NCI-H1436 treated with DMSO at 0.1 percent for 48 hours (cell line): ENCODE measurements around the gene ETS1.

ENCODE experiments used
- DNase-seq: peaks from one replicate; lab custom pipeline; 2025; lab: John Stamatoyannopoulos, UW

ETS1 gene, protein sequence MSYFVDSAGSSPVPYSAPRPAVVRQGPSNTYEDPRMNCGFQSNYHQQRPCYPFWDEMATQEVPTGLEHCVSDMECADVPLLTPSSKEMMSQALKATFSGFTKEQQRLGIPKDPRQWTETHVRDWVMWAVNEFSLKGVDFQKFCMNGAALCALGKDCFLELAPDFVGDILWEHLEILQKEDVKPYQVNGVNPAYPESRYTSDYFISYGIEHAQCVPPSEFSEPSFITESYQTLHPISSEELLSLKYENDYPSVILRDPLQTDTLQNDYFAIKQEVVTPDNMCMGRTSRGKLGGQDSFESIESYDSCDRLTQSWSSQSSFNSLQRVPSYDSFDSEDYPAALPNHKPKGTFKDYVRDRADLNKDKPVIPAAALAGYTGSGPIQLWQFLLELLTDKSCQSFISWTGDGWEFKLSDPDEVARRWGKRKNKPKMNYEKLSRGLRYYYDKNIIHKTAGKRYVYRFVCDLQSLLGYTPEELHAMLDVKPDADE

GRCh38 chr11:128587415-128587814 lies at the start of gene ETS1:
Gene ETS1 (minus strand): TSS chr11:128587558. CDS start chr11:128573130, 14,428 bp downstream.
- DNase-seq, result no peak

DNA sequence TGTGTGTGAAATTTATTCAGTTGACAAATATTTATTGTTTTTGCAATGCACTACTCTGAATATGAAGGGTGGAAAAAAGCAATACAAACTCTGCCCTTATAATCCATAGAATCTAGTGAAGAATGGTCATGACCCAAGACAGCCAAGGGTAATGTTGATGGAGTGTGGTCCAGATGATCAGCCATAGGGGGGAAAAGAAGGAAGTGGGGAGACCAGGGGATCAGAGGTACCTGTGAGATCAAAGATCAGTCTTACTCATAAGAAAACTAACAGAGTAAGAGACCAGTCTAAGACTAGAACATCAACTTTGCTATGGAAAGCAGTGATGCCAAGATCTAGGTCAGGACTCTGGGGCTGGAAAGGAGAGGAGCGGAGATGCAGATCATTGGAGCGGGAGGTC lies 47.0 kb upstream of the ETS1 start:
- DNase-seq, result no peak

DNA sequence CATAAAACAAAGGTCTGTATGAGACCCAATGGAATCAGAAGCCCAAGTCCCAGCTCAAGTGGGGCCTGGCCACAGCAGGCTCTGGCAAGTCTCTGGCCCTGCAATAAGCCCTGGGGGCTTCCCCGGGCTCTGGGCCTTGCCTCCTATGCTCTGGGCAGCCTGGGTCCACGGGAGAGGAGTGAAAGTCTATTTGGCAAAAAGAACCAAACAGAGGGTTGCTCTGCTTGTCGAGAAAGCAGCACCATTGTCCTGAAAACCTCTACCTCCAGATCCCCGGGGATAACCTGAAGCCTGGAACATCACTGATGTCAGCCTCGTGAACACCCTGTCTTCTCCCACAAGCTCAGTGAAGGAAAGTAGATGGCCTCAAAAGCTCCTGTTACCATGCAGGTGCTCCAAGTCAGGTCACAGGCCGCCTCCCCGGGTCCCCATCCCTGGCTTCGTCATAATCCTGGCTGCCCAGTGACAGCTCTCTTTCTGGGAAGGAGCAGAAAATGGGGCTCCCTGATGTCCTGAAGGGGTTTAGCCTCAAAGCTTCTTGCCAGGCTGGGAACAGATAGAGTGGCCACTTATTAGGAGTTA lies 46.1 kb upstream of the ETS1 start:
- no peak for DNase-seq

DNA sequence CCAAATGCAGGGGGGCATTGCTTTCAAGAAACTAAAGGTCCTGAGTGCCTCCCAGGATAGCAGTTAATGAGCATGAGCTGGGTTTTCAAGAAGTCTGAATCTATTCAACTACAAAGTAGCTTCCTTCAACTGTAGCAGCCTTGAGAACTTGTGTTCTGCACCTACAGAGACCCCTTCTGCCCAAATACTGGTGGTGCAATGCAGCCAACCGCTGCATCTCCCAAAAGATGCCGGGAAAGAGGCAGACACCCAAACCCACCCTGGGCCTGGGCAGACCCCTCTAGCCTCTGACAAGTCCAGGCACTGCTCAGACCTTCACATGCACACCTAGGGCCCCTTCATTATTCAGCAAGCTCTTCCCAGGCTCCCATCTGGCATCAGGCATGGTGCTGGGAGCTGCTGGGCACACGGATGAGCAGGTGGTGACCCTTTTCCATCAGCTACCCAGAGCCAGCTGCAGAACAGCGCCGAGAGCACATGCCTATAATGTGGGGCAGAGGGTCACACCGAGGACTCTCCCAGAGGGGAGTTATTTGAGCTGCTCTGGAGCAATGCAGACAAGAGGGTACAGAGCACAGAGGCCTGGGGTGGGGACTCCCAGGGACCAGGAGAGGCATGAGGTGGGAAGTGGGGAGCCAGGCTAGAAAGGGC lies 44.9 kb upstream of the ETS1 start:
- no peak for DNase-seq

DNA sequence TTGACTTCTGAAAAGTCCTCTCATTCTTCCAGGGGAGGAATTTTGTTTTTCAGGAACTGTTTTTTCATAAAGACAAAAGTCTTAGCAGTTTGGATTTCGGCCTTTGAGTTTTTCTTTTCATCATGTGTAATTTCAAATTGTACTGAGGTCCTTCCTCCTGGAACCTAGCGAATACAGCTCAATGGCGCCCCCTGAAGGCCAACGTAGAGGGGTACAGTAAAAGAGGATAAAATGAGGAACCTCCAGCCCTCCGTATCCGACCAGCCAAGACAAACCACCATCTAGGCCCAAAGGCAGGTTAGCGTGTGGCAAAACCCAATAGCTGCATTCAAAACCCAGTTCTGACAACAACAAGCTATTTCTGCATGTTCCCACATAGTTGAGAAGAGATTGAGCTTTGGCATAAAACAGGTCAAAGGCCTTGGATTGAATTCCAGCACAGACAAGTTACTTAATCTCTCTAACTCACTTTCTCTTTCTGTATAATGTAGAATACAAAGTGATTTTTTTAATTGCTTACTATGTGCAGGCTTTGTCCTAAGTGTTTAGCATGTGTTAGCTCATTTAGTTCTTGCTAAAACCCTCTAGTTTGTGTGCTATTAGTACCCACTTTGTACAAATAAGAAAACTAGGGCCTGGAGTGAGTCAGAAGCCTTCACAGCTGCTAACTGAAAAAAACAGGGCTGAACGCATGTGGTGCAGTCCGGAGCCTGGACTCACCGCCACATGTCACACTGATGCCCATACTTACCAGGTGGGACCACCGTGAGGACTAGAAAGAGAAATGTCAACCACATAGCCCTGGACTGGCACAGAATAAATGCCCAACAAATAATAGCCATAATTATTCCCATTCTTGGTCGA lies 43.2 kb upstream of the ETS1 start:
- DNase-seq, result no peak

DNA sequence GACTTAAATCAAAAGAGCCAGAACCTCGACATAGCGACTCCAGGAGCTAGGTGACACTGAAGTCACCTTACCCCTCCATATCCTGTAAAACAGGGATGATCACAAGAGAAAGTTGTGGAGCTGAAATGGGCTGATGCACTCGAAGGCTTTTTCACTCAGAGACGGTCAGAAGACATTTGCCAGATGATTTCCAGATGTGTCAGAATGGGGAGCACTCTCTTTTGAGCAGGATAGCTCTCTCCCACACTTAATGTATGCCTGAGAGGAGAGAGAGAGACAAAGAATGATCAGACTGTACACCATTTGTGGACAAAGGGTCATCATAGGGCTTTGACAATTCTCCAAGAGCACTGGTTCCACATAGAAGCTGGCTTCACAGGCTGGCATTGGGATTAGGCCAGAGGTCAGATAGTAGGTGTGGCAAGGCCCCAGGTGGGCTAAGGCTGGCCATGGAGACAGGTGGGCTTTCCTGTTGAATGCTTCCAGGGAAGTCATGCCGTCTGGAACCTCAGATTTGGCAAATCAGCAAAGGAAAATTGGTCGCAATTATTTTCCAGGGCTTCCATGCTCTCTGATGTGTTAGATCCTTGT lies 42.3 kb upstream of the ETS1 start:
- DNase-seq, result no peak

DNA sequence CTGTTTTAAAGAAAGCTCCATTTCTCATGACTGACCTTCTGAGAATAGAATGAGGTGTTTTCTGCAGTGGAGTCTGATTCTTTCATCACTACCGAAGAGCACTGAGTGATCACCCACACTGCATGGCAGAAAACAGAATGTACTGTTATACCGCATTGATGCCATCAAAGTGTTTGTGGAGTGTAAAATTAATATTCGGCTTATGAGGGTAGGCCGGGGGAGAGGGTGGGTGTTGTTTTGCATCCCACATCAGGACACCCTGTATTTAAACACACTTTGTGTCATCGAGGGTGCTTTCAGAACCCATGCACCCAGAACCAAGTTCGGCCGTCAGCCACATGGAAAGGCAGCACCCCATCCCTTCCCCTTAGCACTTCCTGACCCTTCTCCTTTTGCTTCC lies 41.3 kb upstream of the ETS1 start:
- no peak for DNase-seq

DNA sequence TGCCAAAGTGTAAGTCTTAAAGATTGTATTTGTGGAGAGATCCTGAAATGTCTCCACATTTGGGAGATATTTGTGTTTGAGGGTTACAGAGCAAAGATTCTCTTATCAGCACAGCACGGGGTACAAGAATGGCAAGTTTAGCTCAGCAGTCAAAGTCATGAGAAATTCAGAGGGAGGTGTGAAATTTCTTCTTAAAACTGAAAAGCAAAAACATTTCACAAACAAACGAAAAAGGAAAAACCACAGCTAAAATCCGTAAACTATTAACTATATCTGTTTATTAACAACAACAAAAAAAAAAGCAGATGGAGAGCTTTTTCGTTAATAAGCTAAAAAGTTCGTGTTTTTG lies 40.9 kb upstream of the ETS1 start:
- no peak for DNase-seq

- DNase-seq, result no peak
Measured at GRCh38 chr11:128627666-128628324, 40.4 kb upstream of the ETS1 start.

DNA sequence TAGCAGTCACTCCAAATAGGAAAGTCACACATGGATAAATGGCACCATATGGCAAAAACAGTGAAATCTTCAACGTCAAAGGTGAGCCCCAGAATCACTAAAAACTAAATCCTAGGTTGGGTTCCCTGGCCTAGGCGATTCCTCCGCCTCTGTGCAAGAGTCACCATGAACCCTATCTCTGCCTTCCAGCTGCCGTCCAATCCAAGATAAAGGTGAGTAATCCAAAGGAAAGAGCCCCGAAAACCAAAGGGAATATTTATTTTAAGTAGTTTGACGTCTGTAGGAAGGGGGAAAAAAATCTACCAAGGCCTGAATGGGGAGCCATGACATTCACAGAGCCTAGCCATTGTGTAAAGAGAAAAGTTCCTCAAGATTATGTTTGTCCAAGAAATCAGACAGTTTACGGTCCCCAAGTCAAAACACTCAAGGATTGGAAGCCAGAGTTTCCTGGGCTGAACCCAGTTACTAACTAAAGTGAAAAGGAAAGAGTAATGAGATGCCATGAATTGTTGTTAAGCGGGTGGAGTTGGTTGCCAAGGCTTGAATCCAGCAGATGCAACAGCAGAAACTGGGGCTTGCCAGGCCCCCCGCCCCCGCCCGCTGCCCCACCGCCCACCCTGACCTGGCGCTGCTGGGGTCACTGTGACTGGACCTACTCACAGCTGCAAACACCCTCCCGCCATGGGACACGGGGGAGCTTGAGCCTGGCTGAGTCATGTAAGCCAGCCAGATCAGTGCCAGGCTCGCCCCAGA lies 39.7 kb upstream of the ETS1 start:
- DNase-seq, result no peak

- no peak for DNase-seq
Measured at GRCh38 chr11:128625746-128626145, 38.4 kb upstream of the ETS1 start.

DNA sequence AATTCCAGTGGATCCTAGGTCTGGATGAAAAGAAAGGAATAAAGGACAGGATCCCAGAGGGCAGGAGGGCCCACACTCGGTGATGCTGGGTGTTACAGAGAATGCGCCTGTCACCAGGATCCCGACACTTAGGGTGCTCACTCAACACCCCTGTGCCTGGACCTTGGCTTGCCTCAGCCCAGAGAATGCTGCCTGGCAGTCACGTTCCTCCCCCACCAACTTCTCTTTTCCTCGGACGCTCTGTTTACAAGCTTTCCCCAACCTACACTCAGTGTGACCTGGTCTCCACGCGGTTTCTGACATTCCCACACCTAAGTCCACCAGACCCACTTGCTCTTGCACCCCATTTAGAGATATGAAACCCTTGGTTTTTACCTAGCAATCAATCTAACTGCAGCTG lies 38.0 kb upstream of the ETS1 start:
- DNase-seq, result no peak

- DNase-seq, result no peak
Measured at GRCh38 chr11:128624269-128625175, 37.2 kb upstream of the ETS1 start.

GRCh38 chr11:128623091-128623490 lies 35.7 kb upstream of the ETS1 start:
- DNase-seq, result no peak

DNA sequence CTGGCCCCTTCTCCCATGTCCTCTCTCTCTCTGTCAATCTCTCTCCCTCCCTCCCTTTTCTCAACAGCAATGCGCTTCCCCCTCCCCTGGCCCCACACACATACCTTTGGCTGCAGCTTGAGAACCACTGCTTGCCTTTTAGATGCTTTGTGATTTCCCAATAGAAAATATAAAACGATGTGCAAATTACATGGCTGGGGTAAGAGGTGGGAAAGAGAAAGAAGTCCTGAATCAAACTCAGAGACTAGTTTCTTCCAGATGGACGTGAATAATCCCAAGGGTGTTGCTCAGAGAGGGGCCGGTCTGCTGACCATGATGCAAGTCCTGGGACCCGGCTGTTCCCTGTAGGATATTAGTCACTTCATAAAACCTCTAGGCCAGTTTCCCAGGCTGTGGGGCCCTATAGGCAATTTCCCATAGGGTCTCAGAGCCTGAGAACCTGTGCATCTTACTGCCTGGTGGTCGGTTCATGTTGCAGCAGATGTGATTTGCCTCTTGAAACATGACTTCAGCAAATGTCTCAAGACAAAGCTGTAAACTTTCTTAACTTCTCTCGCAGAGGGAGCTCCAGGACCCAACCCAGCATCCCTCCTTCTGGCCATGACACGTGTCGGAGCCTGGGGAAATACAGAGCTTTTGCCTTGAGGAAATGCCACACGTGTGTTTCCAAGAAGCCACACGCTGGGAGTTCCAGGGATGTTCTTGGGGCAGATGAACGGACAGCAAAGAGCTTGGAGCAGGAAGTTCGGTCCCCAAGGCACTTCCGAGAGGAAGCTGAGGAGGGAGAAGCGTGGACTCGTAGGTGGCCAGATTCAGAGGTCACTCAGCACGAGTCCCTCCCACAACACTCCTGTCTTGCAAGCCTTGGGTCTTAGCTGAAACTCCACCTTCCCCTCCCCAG lies 34.5 kb upstream of the ETS1 start:
- DNase-seq, result no peak

- DNase-seq, result no peak
Measured at GRCh38 chr11:128620309-128621100, 33.1 kb upstream of the ETS1 start.

DNA sequence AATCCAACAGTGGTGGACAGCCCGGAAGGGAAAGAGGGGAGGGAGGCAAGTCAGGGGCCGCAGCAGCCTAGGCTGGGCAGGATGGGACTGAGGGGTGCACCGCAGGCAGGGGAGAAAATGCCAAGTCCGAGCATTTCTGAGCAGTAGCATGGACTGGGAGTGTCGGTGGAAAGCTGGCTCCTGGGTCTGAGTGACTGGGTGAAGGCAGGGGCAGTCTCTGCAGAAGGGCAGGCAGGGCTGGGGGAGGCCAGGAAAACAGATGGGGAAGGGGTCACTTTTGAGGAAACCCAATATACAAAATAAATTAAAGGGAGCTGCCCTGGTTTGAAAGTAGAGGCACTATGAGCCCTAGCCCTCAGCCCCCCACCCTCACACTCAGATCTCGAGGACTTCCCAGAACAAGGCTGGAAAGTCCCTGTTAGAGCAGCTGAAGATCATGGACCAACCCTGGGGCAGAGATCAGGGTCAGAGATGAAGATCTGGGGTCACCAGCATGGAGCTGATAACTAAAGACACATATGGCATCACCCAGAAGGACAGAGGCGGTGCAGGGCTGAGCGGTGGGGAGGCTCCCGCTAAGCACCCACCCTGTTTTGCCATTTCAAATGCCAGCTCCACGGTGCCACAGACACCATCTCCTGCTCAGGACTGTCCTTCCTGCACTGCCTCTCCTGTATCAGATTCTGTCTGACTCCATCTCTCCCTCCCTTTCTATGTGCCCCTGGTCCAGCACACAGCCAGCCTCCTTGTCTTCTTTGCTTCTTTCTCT lies 32.4 kb upstream of the ETS1 start:
- no peak for DNase-seq
